GM18517 (cell line): ENCODE data around the gene ARMH2.
A peak's percentile ranks its signal among the peaks of the same experiment; 100 is the strongest.

Experiments
- ATAC-seq: cut with Tn5 transposase; IDR thresholded peaks from one replicate; pipeline ENCODE4 v1.9.1; 2021; ENCODE audit warnings: mild to moderate bottlenecking, moderate library complexity; ENCODE audit not compliant: unreplicated experiment

The ARMH2 gene

GRCh38 chr6:24821860-24822444, 23.2 kb upstream of the ARMH2 start:
- no peak for ATAC-seq

GRCh38 chr6:24818346-24818745, 19.6 kb upstream of the ARMH2 start:
- no peak for ATAC-seq

- no peak for ATAC-seq
Observed at GRCh38 chr6:24809728-24810127, 11.0 kb upstream of the ARMH2 start.

GRCh38 chr6:24807584-24807983, 8.9 kb upstream of the ARMH2 start:
- ATAC-seq, result no peak

GRCh38 chr6:24802271-24803059, 3.7 kb upstream of the ARMH2 start:
- no peak for ATAC-seq

- no peak for ATAC-seq
Observed at GRCh38 chr6:24799541-24799915, 811 bp upstream of the ARMH2 start.

GRCh38 chr6:24797596-24798216, 1.0 kb downstream of the ARMH2 start:
- ATAC-seq, result no peak

GRCh38 chr6:24796616-24797290, 2.0 kb downstream of the ARMH2 start:
- ATAC-seq, result no peak

GRCh38 chr6:24795106-24795505, 3.6 kb downstream of the ARMH2 start:
- no peak for ATAC-seq

GRCh38 chr6:24788031-24788665, 10.6 kb downstream of the ARMH2 start:
- no peak for ATAC-seq

- no peak for ATAC-seq
Observed at GRCh38 chr6:24780206-24780605, 18.5 kb downstream of the ARMH2 start.

- ATAC-seq, result no peak
Observed at GRCh38 chr6:24779416-24780016, 19.2 kb downstream of the ARMH2 start.

GRCh38 chr6:24778878-24779277, 19.8 kb downstream of the ARMH2 start:
- ATAC-seq, result no peak

GRCh38 chr6:24778121-24778520, 20.6 kb downstream of the ARMH2 start:
- ATAC-seq, result no peak

GRCh38 chr6:24777227-24777626, 21.5 kb downstream of the ARMH2 start:
- no peak for ATAC-seq

GRCh38 chr6:24775520-24776058, 23.1 kb downstream of the ARMH2 start:
- no peak for ATAC-seq

- peak; percentile 79 for ATAC-seq
Observed at GRCh38 chr6:24774696-24775519, 23.8 kb downstream of the ARMH2 start, which contains the start of gene GMNN. TSS of gene GMNN (plus strand) at chr6:24774937. CDS start at chr6:24777247, 2,310 bp downstream.

GRCh38 chr6:24768361-24768760, 30.4 kb downstream of the ARMH2 start:
- ATAC-seq, result no peak

- ATAC-seq, result no peak
Observed at GRCh38 chr6:24766680-24767462, 31.8 kb downstream of the ARMH2 start.
